Ovary (tissue), 3 donors: ENCODE results near the gene AP1G1.

Experiments
- EP300 ChIP-seq: sonication (generic); formaldehyde crosslinking; IDR thresholded peaks from one replicate; pipeline ENCODE4 v1.6.1; 2017; ENCODE audit warnings: antibody characterized with exemption
- POLR2A ChIP-seq: fragments of 450-650 bp; IDR thresholded peaks from one replicate; pipeline ENCODE4 v1.6.1; 2017; ENCODE audit warnings: antibody characterized with exemption, mild to moderate bottlenecking, moderate library complexity
- TF ChIP-seq, protein P1 (sequence below), 3 donors: fragments of 450-650 bp in 2 of 3; fragments of 200-600 bp in 1 of 3; IDR thresholded peaks; one replicate each; pipeline versions ENCODE4 v1.5.1 to v1.8.0; 2016 to 2022; ENCODE audit warnings: antibody characterized with exemption in 3 of 3, mild to moderate bottlenecking in 1 of 3
- donor health status: DM: no; HTN: no; CAD: no.

DNA sequence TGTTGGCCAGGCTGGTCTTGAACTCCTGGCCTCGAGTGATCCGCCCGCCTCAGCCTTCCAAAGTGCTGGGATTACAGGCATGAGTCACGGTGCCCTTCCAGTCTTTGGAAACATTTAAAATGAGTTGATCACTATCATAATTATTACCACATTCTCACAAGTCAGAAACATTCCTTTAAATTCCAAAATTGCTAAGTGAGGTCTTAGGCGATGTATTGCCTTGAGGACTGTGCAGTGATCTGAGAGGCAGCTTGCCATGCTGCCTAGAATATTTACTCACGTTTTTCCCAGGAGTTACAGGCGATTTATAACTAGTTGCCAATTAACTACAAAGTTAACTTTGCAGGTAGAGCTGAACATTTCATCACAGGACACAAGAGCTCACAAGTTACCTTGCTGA is 31.4 kb upstream of the AP1G1 start:
- TF ChIP-seq, protein P1, sequence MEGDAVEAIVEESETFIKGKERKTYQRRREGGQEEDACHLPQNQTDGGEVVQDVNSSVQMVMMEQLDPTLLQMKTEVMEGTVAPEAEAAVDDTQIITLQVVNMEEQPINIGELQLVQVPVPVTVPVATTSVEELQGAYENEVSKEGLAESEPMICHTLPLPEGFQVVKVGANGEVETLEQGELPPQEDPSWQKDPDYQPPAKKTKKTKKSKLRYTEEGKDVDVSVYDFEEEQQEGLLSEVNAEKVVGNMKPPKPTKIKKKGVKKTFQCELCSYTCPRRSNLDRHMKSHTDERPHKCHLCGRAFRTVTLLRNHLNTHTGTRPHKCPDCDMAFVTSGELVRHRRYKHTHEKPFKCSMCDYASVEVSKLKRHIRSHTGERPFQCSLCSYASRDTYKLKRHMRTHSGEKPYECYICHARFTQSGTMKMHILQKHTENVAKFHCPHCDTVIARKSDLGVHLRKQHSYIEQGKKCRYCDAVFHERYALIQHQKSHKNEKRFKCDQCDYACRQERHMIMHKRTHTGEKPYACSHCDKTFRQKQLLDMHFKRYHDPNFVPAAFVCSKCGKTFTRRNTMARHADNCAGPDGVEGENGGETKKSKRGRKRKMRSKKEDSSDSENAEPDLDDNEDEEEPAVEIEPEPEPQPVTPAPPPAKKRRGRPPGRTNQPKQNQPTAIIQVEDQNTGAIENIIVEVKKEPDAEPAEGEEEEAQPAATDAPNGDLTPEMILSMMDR (IDR thresholded peaks at IDR 0.05): no peak
- TF ChIP-seq EP300 (no peak), POLR2A (no peak)
